Liver (tissue), 9 donors: ENCODE data around the gene TMEM234. TPM values are rescaled to one million over a fixed set of nuclear protein-coding genes. Genes with fewer than 3 reads are reported as not detected.

Experiments
- DNase-seq: peaks from one replicate; pipeline ENCODE4 v3.0.0-alpha.2; 2017; ENCODE audit warnings: low spot score
- H3K27ac ChIP-seq, 2 donors: one replicate each; pipeline ENCODE4 v1.7.0; 2013; ENCODE audit warnings: inconsistent platforms in 2 of 2, low read length in 2 of 2, control low read depth in 1 of 2, low read depth in 1 of 2, mild to moderate bottlenecking in 1 of 2
- H3K27me3 ChIP-seq, 4 donors: one replicate each; pipeline versions ENCODE4 v1.6.1 to v1.7.0; 2013; ENCODE audit warnings: low read length in 3 of 4, inconsistent platforms in 1 of 4, mild to moderate bottlenecking in 1 of 4, moderate library complexity in 1 of 4; ENCODE audit not compliant: control insufficient read depth in 4 of 4, insufficient read depth in 4 of 4
- H3K36me3 ChIP-seq, 4 donors: one replicate each; pipeline versions ENCODE4 v1.6.1 to v1.7.0; 2013; ENCODE audit warnings: low read length in 3 of 4, mild to moderate bottlenecking in 3 of 4, low read depth in 1 of 4, moderate library complexity in 1 of 4; ENCODE audit not compliant: control insufficient read depth in 4 of 4, insufficient read depth in 3 of 4
- H3K4me1 ChIP-seq, 4 donors: one replicate each; pipeline versions ENCODE4 v1.6.1 to v1.7.0; 2013; ENCODE audit warnings: low read length in 3 of 4, mild to moderate bottlenecking in 3 of 4, moderate library complexity in 1 of 4; ENCODE audit not compliant: control insufficient read depth in 4 of 4, insufficient read depth in 4 of 4
- H3K4me3 ChIP-seq, 3 donors: one replicate each; pipeline versions ENCODE4 v1.6.1 to v1.7.0; 2013; ENCODE audit warnings: low read length in 3 of 3, control low read depth in 1 of 3, low read depth in 1 of 3, mild to moderate bottlenecking in 1 of 3
- H3K9ac ChIP-seq, 2 donors: one replicate each; pipeline ENCODE4 v1.7.0; 2013; ENCODE audit warnings: low read length in 2 of 2, mild to moderate bottlenecking in 2 of 2, moderate library complexity in 2 of 2, control low read depth in 1 of 2, low read depth in 1 of 2
- H3K9me3 ChIP-seq, 4 donors: one replicate each; pipeline versions ENCODE4 v1.6.1 to v1.7.0; 2013; ENCODE audit warnings: low read length in 3 of 4; ENCODE audit not compliant: control insufficient read depth in 4 of 4
- CTCF ChIP-seq: fragments of 150-350 bp; IDR thresholded peaks from 2 replicates; pipeline ENCODE4 v1.5.1; 2017; ENCODE audit warnings: improper control_type of control experiment, low read depth, low read length; ENCODE audit not compliant: missing input control
- GABPA ChIP-seq, 2 donors: IDR thresholded peaks in 1 of 2; conservative IDR thresholded peaks in 1 of 2; 2 replicates each; pipeline ENCODE4 v1.6.1; 2016; ENCODE audit warnings: antibody characterized with exemption in 2 of 2, mild to moderate bottlenecking in 1 of 2, moderate library complexity in 1 of 2
- RAD21 ChIP-seq, 2 donors: IDR thresholded peaks; 2 replicates each; pipeline ENCODE4 v1.6.1; 2016; ENCODE audit warnings: antibody characterized with exemption in 2 of 2, mild to moderate bottlenecking in 2 of 2
- SP1 ChIP-seq: IDR thresholded peaks from 2 replicates; pipeline ENCODE4 v1.6.1; 2018; ENCODE audit warnings: antibody characterized with exemption, mild to moderate bottlenecking
- TAF1 ChIP-seq: conservative IDR thresholded peaks from 2 replicates; pipeline ENCODE4 v1.6.1; 2016; ENCODE audit warnings: antibody characterized with exemption, mild to moderate bottlenecking
- YY1 ChIP-seq: IDR thresholded peaks from 2 replicates; pipeline ENCODE4 v1.6.1; 2016; ENCODE audit warnings: antibody characterized with exemption, mild to moderate bottlenecking
- WGBS: extraction: QIAGEN DNeasy Blood & Tissue Kit; methylation state at CpG from one replicate; pipeline ENCODE4 v1.1.7; 2013; 5-methylcytosine and 5-hydroxymethylcytosine counted together
- polyA plus RNA-seq, 2 donors: library from polyadenylated mRNA; stranded (reverse) in 1 of 2; unstranded in 1 of 2; fragments of 200-250 nt in 1 of 2; fragments of >200 nt in 1 of 2; fragmentation: Nextera tagmentation in 1 of 2; extraction: Ambion mirVana in 1 of 2; gene quantifications; one replicate each; pipeline versions ENCODE4 v1.2.1 to v1.2.3, GENCODE V29; 2013 to 2015
- total RNA-seq, 2 donors: library from RNA; depleted of rRNA; stranded (reverse); fragments of >200 nt; gene quantifications; one replicate each; pipeline ENCODE4 v1.2.3, GENCODE V29; 2014
- TF ChIP-seq, protein P1 (sequence below): IDR thresholded peaks from 2 replicates; pipeline ENCODE4 v1.6.1; 2016; ENCODE audit warnings: antibody characterized with exemption
- TF ChIP-seq, protein P2 (sequence below): IDR thresholded peaks from 2 replicates; pipeline ENCODE4 v1.6.1; 2016; ENCODE audit warnings: antibody characterized with exemption
- donor health status: healthy.
- donor health status: healthy.
- donor health status: healthy.
- donor health status: healthy.
- donor health status: healthy.

TMEM234 gene
- total and polyA plus RNA-seq, 4 donors = 5.4 to 6.8 (median 6.1) TPM

GRCh38 chr1:32241001-32241763 is 19.0 kb upstream of the TMEM234 start:
- peak overlapping the region; percentile 40 to 67 for H3K27ac ChIP-seq
- peak overlapping the region in 1 of 2 donors; percentile 21 for H3K9ac ChIP-seq
- DNase-seq = no peak
- TF ChIP-seq CTCF (no peak), RAD21 (IDR thresholded peaks at IDR 0.05) (peak in 1 of 2 donors; percentile 9)
- TF ChIP-seq, protein P1, sequence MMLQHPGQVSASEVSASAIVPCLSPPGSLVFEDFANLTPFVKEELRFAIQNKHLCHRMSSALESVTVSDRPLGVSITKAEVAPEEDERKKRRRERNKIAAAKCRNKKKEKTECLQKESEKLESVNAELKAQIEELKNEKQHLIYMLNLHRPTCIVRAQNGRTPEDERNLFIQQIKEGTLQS = no peak
- no peaks in the 10 kb centered on the region for H3K9me3 ChIP-seq
- no peaks in the 10 kb centered on the region for H3K27me3 ChIP-seq
- 9% methylated on average over 55 of the region's 55 CpGs for WGBS
- peaks cover 4 to 15% (median 11%) of the 10 kb centered on the region in 4 donors for H3K4me1 ChIP-seq
- H3K4me3 ChIP-seq = peak overlapping the region in 2 of 3 donors; percentile 59 to 61
- H3K36me3 ChIP-seq = no peaks in the 10 kb centered on the region

DNA sequence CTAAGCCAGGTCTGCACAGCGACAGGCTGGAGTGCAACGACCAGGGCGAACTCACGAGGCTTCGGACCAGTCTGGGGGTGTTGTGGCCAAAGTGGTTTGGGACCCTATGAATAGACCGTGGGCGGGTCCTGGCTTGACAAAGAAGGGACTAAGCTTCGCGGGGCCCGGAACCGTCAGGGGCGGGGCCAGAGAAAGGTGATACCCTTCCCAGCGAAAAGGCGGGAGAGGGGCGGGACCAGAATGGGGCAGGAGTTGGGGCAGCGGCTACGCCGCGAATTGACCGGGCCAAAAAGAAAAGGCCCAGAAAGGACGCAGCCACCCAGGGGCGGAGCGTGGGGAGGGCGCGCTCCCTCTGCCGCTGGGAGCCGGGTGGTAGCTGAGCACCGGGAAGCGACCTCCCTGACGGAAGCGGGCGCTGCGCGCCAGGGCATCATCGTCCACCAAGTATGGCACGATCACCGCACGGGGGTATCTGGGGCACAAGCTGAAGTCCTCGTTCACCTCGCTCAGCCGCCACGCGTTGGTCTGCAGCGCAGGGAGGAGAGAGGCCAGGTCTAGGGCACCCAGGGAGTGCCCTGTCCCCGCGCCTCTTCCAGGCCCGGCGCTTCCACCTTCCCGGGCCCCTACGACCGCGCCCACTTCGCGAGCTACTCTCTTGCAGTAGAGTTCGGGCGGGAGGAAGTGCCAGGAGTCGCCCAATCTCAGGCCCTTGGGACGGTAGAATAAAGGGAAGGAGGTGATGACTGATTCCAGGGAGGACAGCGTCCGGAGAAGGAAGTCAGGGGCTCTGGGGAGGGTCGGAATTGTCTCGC is 18.2 kb upstream of the TMEM234 start:
- H3K36me3 ChIP-seq = no peaks in the 10 kb centered on the region
- peak overlapping the region; percentile 38 to 61 (median 59) for H3K4me3 ChIP-seq
- H3K27ac ChIP-seq = peak overlapping the region; percentile 40 to 67
- peaks cover 4 to 15% (median 11%) of the 10 kb centered on the region in 4 donors for H3K4me1 ChIP-seq
- H3K27me3 ChIP-seq = no peaks in the 10 kb centered on the region
- no peaks in the 10 kb centered on the region for H3K9me3 ChIP-seq
- DNase-seq = peak; percentile 64
- H3K9ac ChIP-seq = peak overlapping the region; percentile 3 to 21
- WGBS = 5% methylated on average over 62 of the region's 62 CpGs
- peak; percentile 40 for TF ChIP-seq YY1
- TF ChIP-seq, protein P1 = no peak
- TF ChIP-seq TAF1 = no peak
- TF ChIP-seq, protein P2, sequence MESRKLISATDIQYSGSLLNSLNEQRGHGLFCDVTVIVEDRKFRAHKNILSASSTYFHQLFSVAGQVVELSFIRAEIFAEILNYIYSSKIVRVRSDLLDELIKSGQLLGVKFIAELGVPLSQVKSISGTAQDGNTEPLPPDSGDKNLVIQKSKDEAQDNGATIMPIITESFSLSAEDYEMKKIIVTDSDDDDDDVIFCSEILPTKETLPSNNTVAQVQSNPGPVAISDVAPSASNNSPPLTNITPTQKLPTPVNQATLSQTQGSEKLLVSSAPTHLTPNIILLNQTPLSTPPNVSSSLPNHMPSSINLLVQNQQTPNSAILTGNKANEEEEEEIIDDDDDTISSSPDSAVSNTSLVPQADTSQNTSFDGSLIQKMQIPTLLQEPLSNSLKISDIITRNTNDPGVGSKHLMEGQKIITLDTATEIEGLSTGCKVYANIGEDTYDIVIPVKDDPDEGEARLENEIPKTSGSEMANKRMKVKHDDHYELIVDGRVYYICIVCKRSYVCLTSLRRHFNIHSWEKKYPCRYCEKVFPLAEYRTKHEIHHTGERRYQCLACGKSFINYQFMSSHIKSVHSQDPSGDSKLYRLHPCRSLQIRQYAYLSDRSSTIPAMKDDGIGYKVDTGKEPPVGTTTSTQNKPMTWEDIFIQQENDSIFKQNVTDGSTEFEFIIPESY = no peak
- no peak for TF ChIP-seq GABPA (IDR thresholded peaks at IDR 0.05 in 1 of 2, conservative IDR thresholded peaks at IDR 0.05 in 1 of 2)
- peak; percentile 17 for TF ChIP-seq CTCF
- peak; percentile 31 for TF ChIP-seq SP1
- TF ChIP-seq RAD21 (IDR thresholded peaks at IDR 0.05) = peak; percentile 42 to 54
